ENCODE measurements around the gene AQP2. TPM values are rescaled to one million over a fixed set of nuclear protein-coding genes. Genes with fewer than 3 reads are reported as not detected.
A peak's percentile ranks its signal among the peaks of the same experiment; 100 is the strongest.

The AQP2 gene
- total and polyA plus RNA-seq, 4 experiments from 2014 or later = not detected

GRCh38 chr12:49904601-49905000, 45.9 kb upstream of the AQP2 start:
- no peak overlapping the region for H3K4me3 ChIP-seq (ENCODE audit: low read length in 2 of 2)
- no peaks in the 10 kb centered on the region for H3K27me3 ChIP-seq (ENCODE audit: insufficient read depth, low read length)
- H3K27ac ChIP-seq (ENCODE audit: low read depth, low read length) = no peak overlapping the region
- Mint-ChIP-seq H3K27ac (peak overlapping the region in 1 of 7 donors; percentile 48), H3K4me1 (peaks cover 4 to 25% (median 7%) of the 10 kb centered on the region in 4 donors), H3K27me3 (peaks cover 0 to 4% of the 10 kb centered on the region in 2 donors), H3K4me3 (peak overlapping the region in 7 of 8 donors; percentile 74 to 87 (median 82)), H3K9me3 (peaks cover 0 to 2% (median 0%) of the 10 kb centered on the region in 8 donors), H3K36me3 (no peaks in the 10 kb centered on the region)
- H3K36me3 ChIP-seq (ENCODE audit: insufficient read depth, low read length) = no peaks in the 10 kb centered on the region
- ChIA-PET POLR2A (ENCODE audit: partially characterized antibody) (interaction anchor here (0.5 kb wide), 1 partner anchor 695 kb away, joined by 3 read pairs; no protein-coding TSS in a partner anchor), CTCF (ENCODE audit: partially characterized antibody) (interaction anchor here (1.1 kb wide), 1 partner anchor 41 kb away, joined by 4 read pairs; no protein-coding TSS in a partner anchor)
- H3K4me1 ChIP-seq (ENCODE audit: insufficient read depth, low read length) = no peaks in the 10 kb centered on the region
- DNase-seq = no peak
- intact Hi-C loops (cut with micrococcal nuclease) = no loop called here
- H3K9me3 ChIP-seq (ENCODE audit: control insufficient read depth in 1 of 2, low read length in 2 of 2) = no peaks in the 10 kb centered on the region

GRCh38 chr12:49905718-49906314, 44.7 kb upstream of the AQP2 start:
- CTCF ChIA-PET (ENCODE audit: partially characterized antibody) = interaction anchor here (1.0 to 1.4 kb wide), 2 partner anchors 8 to 10 kb away, joined by 3 to 4 read pairs; no protein-coding TSS in a partner anchor
- intact Hi-C loops (cut with micrococcal nuclease) = no loop called here
- H3K4me3 Mint-ChIP-seq = peak overlapping the region in 5 of 8 donors; percentile 30 to 70 (median 46)
- no peaks in the 10 kb centered on the region for H3K27me3 ChIP-seq (ENCODE audit: insufficient read depth, low read length)
- peaks cover 4 to 25% (median 7%) of the 10 kb centered on the region in 4 donors for H3K4me1 Mint-ChIP-seq
- H3K9me3 ChIP-seq (ENCODE audit: control insufficient read depth in 1 of 2, low read length in 2 of 2) = no peaks in the 10 kb centered on the region
- POLR2A ChIA-PET (ENCODE audit: partially characterized antibody) = interaction anchor here (0.6 kb wide), 1 partner anchor 160 kb away, joined by 3 read pairs; no protein-coding TSS in a partner anchor
- H3K27ac ChIP-seq (ENCODE audit: low read depth, low read length) = no peak overlapping the region
- H3K36me3 Mint-ChIP-seq = no peaks in the 10 kb centered on the region
- peak overlapping the region in 2 of 7 donors; percentile 34 to 58 for H3K27ac Mint-ChIP-seq
- DNase-seq = no peak
- H3K9me3 Mint-ChIP-seq = peaks cover 0 to 2% (median 0%) of the 10 kb centered on the region in 8 donors
- H3K4me3 ChIP-seq (ENCODE audit: low read length in 2 of 2) = no peak overlapping the region
- H3K27me3 Mint-ChIP-seq = peaks cover 0 to 4% of the 10 kb centered on the region in 2 donors
- H3K4me1 ChIP-seq (ENCODE audit: insufficient read depth, low read length) = no peaks in the 10 kb centered on the region
- no peaks in the 10 kb centered on the region for H3K36me3 ChIP-seq (ENCODE audit: insufficient read depth, low read length)

DNA sequence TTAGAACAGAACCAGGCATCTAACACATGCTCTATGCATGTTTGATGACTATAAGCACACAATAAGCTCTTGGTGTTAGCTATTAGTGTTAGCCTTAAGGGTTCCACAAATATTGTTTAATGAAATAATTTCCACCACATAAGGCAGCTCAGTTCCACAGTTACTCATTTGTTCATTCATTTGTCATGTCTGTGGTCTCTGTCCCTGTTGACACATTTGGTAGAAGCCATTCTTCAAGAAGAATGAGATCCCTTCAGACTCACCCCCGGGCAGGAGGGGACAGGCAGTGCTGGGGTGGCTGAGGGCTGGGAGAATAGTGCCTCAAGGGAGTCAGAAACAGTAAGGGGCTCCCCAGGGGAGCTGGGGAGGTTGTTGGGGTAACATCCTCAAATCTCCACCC, 43.2 kb upstream of the AQP2 start:
- H3K4me3 ChIP-seq (ENCODE audit: low read length in 2 of 2) = no peak overlapping the region
- H3K36me3 Mint-ChIP-seq = no peaks in the 10 kb centered on the region
- peaks cover 4 to 21% (median 7%) of the 10 kb centered on the region in 4 donors for H3K4me1 Mint-ChIP-seq
- peaks cover 0 to 2% (median 0%) of the 10 kb centered on the region in 8 donors for H3K9me3 Mint-ChIP-seq
- no peaks in the 10 kb centered on the region for H3K9me3 ChIP-seq (ENCODE audit: control insufficient read depth in 1 of 2, low read length in 2 of 2)
- H3K4me3 Mint-ChIP-seq = no peak overlapping the region
- H3K4me1 ChIP-seq (ENCODE audit: insufficient read depth, low read length) = no peaks in the 10 kb centered on the region
- peaks cover 0 to 7% of the 10 kb centered on the region in 2 donors for H3K27me3 Mint-ChIP-seq
- H3K36me3 ChIP-seq (ENCODE audit: insufficient read depth, low read length) = no peaks in the 10 kb centered on the region
- H3K27ac Mint-ChIP-seq = no peak overlapping the region
- H3K27ac ChIP-seq (ENCODE audit: low read depth, low read length) = no peak overlapping the region
- ChIA-PET POLR2A (ENCODE audit: partially characterized antibody) (no interaction called here), CTCF (ENCODE audit: partially characterized antibody) (interaction anchor here (2.0 kb wide), 1 partner anchor 38 kb away, joined by 7 read pairs; no protein-coding TSS in a partner anchor)
- no peak for DNase-seq
- H3K27me3 ChIP-seq (ENCODE audit: insufficient read depth, low read length) = no peaks in the 10 kb centered on the region
- intact Hi-C loops (cut with micrococcal nuclease) = no loop called here

- H3K27ac ChIP-seq (ENCODE audit: low read depth, low read length) = no peak overlapping the region
- no peak overlapping the region for H3K4me3 ChIP-seq (ENCODE audit: low read length in 2 of 2)
- H3K36me3 ChIP-seq (ENCODE audit: insufficient read depth, low read length) = no peaks in the 10 kb centered on the region
- no peaks in the 10 kb centered on the region for H3K27me3 ChIP-seq (ENCODE audit: insufficient read depth, low read length)
- H3K27me3 Mint-ChIP-seq = peaks cover 0 to 9% of the 10 kb centered on the region in 2 donors
- ChIA-PET POLR2A (ENCODE audit: partially characterized antibody) (no interaction called here), CTCF (ENCODE audit: partially characterized antibody) (no interaction called here)
- no peaks in the 10 kb centered on the region for H3K4me1 ChIP-seq (ENCODE audit: insufficient read depth, low read length)
- no peaks in the 10 kb centered on the region for H3K9me3 ChIP-seq (ENCODE audit: control insufficient read depth in 1 of 2, low read length in 2 of 2)
- H3K4me3 Mint-ChIP-seq = no peak overlapping the region
- intact Hi-C loops (cut with micrococcal nuclease) = no loop called here
- H3K9me3 Mint-ChIP-seq = peaks cover 0 to 2% (median 0%) of the 10 kb centered on the region in 8 donors
- H3K36me3 Mint-ChIP-seq = no peaks in the 10 kb centered on the region
- DNase-seq = no peak
- no peak overlapping the region for H3K27ac Mint-ChIP-seq
- peaks cover 0 to 9% (median 3%) of the 10 kb centered on the region in 4 donors for H3K4me1 Mint-ChIP-seq
Measured at GRCh38 chr12:49909356-49909755, 41.2 kb upstream of the AQP2 start.

DNA sequence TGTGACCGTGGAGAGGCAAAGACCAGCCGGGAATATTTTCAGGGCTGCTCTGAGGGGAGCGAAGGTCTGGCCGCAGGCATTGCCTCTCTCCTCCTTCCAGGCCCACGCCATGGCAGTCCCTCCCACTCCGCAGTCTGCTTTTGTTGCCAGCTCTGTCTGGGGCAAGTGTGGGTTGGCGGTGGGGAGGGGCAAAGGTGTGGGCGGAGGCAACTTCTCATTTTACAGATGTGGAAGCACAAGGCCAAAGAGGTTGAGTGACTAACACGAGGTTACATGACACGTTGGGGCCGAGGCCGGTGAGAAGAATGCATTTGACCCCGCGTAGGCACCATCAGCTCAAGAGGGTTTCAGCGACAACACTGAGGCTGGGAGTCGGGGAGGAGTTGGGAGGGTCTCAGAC, 40.7 kb upstream of the AQP2 start:
- Mint-ChIP-seq H3K4me3 (no peak overlapping the region), H3K4me1 (peaks cover 0 to 5% (median 0%) of the 10 kb centered on the region in 4 donors), H3K27me3 (peaks cover 0 to 12% of the 10 kb centered on the region in 2 donors), H3K27ac (no peak overlapping the region), H3K9me3 (peaks cover 0 to 2% (median 0%) of the 10 kb centered on the region in 8 donors), H3K36me3 (no peaks in the 10 kb centered on the region)
- Histone ChIP-seq H3K27ac (ENCODE audit: low read depth, low read length) (no peak overlapping the region), H3K4me1 (ENCODE audit: insufficient read depth, low read length) (no peaks in the 10 kb centered on the region), H3K36me3 (ENCODE audit: insufficient read depth, low read length) (no peaks in the 10 kb centered on the region), H3K9me3 (ENCODE audit: control insufficient read depth in 1 of 2, low read length in 2 of 2) (no peaks in the 10 kb centered on the region), H3K27me3 (ENCODE audit: insufficient read depth, low read length) (no peaks in the 10 kb centered on the region), H3K4me3 (ENCODE audit: low read length in 2 of 2) (no peak overlapping the region)
- ChIA-PET CTCF (ENCODE audit: partially characterized antibody) (interaction anchor here (1.2 kb wide), 1 partner anchor 18 kb away, joined by 3 read pairs; no protein-coding TSS in a partner anchor), POLR2A (ENCODE audit: partially characterized antibody) (no interaction called here)
- no peak for DNase-seq
- intact Hi-C loops (cut with micrococcal nuclease) = no loop called here

DNA sequence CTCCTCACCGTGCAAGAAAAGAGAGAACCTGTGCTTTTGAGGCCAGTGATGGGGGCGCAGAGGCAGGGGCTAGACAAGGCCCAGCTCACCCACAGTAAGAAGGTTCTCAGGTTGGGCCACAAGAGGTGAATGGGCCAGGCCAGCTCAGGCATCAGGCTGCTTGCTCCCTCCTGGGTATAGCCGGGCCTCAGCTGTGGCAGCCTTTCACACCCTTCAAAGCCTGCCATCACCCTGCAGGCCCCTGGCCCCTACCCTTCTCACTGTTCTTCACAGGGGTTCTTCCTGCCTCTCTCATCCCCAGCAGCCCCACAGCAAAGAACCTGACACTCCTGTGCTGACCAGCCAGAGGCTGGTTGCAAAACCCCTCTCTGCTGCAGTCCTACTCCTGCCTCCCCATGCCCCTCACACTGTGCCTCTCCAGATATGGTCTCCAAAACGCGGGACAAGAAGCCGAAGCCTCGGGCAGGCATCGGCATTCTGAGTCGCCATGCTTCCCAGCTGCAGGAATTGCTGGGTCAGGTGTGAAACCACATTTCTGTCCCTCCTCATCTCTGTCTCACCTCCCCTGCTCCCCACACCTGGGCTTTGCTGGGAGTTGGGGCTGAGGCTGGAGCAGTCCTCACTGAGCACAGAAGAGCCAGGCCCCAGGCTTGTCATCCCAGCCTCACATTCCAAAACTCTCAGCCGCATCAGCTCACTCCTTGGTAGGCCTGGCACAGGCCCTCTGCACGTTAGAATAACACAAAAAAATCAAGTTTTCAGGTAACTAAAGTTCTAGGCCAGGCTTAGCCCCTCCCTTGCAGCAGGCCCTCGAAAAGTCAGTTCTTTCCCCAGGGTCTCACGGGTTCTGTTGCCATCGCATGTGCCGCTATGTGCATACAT, 40.0 kb upstream of the AQP2 start:
- POLR2A ChIA-PET (ENCODE audit: partially characterized antibody) = no interaction called here
- H3K4me1 Mint-ChIP-seq = peaks cover 0 to 3% (median 0%) of the 10 kb centered on the region in 4 donors
- H3K4me3 ChIP-seq (ENCODE audit: low read length in 2 of 2) = no peak overlapping the region
- peaks cover 0 to 12% of the 10 kb centered on the region in 2 donors for H3K27me3 Mint-ChIP-seq
- no peak for DNase-seq
- no peak overlapping the region for H3K4me3 Mint-ChIP-seq
- no peaks in the 10 kb centered on the region for H3K4me1 ChIP-seq (ENCODE audit: insufficient read depth, low read length)
- CTCF ChIA-PET (ENCODE audit: partially characterized antibody) = interaction anchor here (1.2 kb wide), 1 partner anchor 18 kb away, joined by 3 read pairs; no protein-coding TSS in a partner anchor
- H3K9me3 ChIP-seq (ENCODE audit: control insufficient read depth in 1 of 2, low read length in 2 of 2) = no peaks in the 10 kb centered on the region
- no peak overlapping the region for H3K27ac ChIP-seq (ENCODE audit: low read depth, low read length)
- no peaks in the 10 kb centered on the region for H3K9me3 Mint-ChIP-seq
- H3K36me3 ChIP-seq (ENCODE audit: insufficient read depth, low read length) = no peaks in the 10 kb centered on the region
- intact Hi-C loops (cut with micrococcal nuclease) = no loop called here
- no peaks in the 10 kb centered on the region for H3K27me3 ChIP-seq (ENCODE audit: insufficient read depth, low read length)
- peak overlapping the region in 1 of 7 donors; percentile 77 for H3K27ac Mint-ChIP-seq
- no peaks in the 10 kb centered on the region for H3K36me3 Mint-ChIP-seq

- CTCF ChIA-PET (ENCODE audit: partially characterized antibody) = no interaction called here
Measured at GRCh38 chr12:49911213-49911605, 39.3 kb upstream of the AQP2 start.

More at GRCh38 chr12:49911213-49911605, 39.3 kb upstream of the AQP2 start:
- no peaks in the 10 kb centered on the region for H3K27me3 ChIP-seq (ENCODE audit: insufficient read depth, low read length)
- Mint-ChIP-seq H3K27me3 (peaks cover 0 to 12% of the 10 kb centered on the region in 2 donors), H3K36me3 (no peaks in the 10 kb centered on the region), H3K9me3 (no peaks in the 10 kb centered on the region), H3K4me1 (no peaks in the 10 kb centered on the region), H3K4me3 (no peak overlapping the region), H3K27ac (no peak overlapping the region)
- no peaks in the 10 kb centered on the region for H3K36me3 ChIP-seq (ENCODE audit: insufficient read depth, low read length)
- POLR2A ChIA-PET (ENCODE audit: partially characterized antibody) = no interaction called here
- no peak overlapping the region for H3K27ac ChIP-seq (ENCODE audit: low read depth, low read length)
- no peak for DNase-seq
- H3K4me3 ChIP-seq (ENCODE audit: low read length in 2 of 2) = no peak overlapping the region
- H3K9me3 ChIP-seq (ENCODE audit: control insufficient read depth in 1 of 2, low read length in 2 of 2) = no peaks in the 10 kb centered on the region
- H3K4me1 ChIP-seq (ENCODE audit: insufficient read depth, low read length) = no peaks in the 10 kb centered on the region
- intact Hi-C loops (cut with micrococcal nuclease) = no loop called here
